CD14-positive monocyte (primary cell): ENCODE data around the gene RNF167. TPM values are rescaled to one million over a fixed set of nuclear protein-coding genes. Genes with fewer than 3 reads are reported as not detected.

ENCODE experiments used
- DNase-seq, 3 donors: peaks; one replicate each; pipeline ENCODE4 v3.0.0-alpha.2; 2011 to 2022
- H2AFZ ChIP-seq: 2 replicates; pipeline ENCODE4 v1.6.0; 2012; ENCODE audit warnings: mild to moderate bottlenecking, low read depth, low read length, inconsistent platforms; ENCODE audit not compliant: insufficient read depth, poor library complexity, severe bottlenecking
- H3K27ac ChIP-seq, 2 donors: 1 replicate in 1 of 2; 2 replicates in 1 of 2; pipeline ENCODE4 v1.5.1; 2012 to 2013; ENCODE audit warnings: low read length in 2 of 2, control low read depth in 1 of 2, inconsistent platforms in 1 of 2, low read depth in 1 of 2, mild to moderate bottlenecking in 1 of 2
- H3K27me3 ChIP-seq, 2 donors: one replicate each; pipeline versions ENCODE4 v1.6.0 to v1.6.1; 2011 to 2013; ENCODE audit warnings: low read length in 2 of 2; ENCODE audit not compliant: control insufficient read depth in 2 of 2, insufficient read depth in 2 of 2
- H3K36me3 ChIP-seq, 2 donors: replicated peaks in 1 of 2; 1 replicate in 1 of 2; 2 replicates in 1 of 2; pipeline versions ENCODE4 v1.5.1 to v1.6.1; 2012 to 2013; ENCODE audit warnings: low read length in 2 of 2, control low read depth in 1 of 2, inconsistent platforms in 1 of 2, mild to moderate bottlenecking in 1 of 2; ENCODE audit not compliant: insufficient read depth in 2 of 2, control insufficient read depth in 1 of 2
- H3K4me1 ChIP-seq, 2 donors: 1 replicate in 1 of 2; 2 replicates in 1 of 2; pipeline versions ENCODE4 v1.5.1 to v1.6.1; 2012 to 2013; ENCODE audit warnings: low read length in 2 of 2, control low read depth in 1 of 2, inconsistent platforms in 1 of 2, mild to moderate bottlenecking in 1 of 2, moderate library complexity in 1 of 2; ENCODE audit not compliant: insufficient read depth in 2 of 2, control insufficient read depth in 1 of 2
- H3K4me2 ChIP-seq: replicated peaks from 2 replicates; pipeline ENCODE3; 2012; ENCODE audit warnings: low read length, moderate library complexity, mild to moderate bottlenecking; ENCODE audit not compliant: poor library complexity, severe bottlenecking; ENCODE audit errors: extremely low read depth
- H3K4me3 ChIP-seq, 3 experiments: fragments of 200-600 bp in 1 of 3; sonication (generic) in 1 of 3; replicated peaks in 1 of 3; 1 replicate in 2 of 3; 2 replicates in 1 of 3; pipeline ENCODE4 v1.5.1; 2011 to 2013; ENCODE audit warnings: low read length in 3 of 3, mild to moderate bottlenecking in 3 of 3, control low read depth in 2 of 3, low read depth in 2 of 3, inconsistent platforms in 1 of 3, moderate library complexity in 1 of 3
- H3K79me2 ChIP-seq: 2 replicates; pipeline ENCODE4 v1.6.0; 2012; ENCODE audit warnings: mild to moderate bottlenecking, control low read depth, inconsistent platforms, low read length, moderate library complexity; ENCODE audit not compliant: insufficient read depth
- H3K9ac ChIP-seq: 2 replicates; pipeline ENCODE4 v1.6.0; 2017; ENCODE audit warnings: low read length, mild to moderate bottlenecking; ENCODE audit not compliant: insufficient read depth, poor library complexity, severe bottlenecking
- H3K9me3 ChIP-seq, 2 donors: replicated peaks in 1 of 2; 1 replicate in 1 of 2; 2 replicates in 1 of 2; pipeline versions ENCODE4 v1.5.1 to v1.6.1; 2012 to 2013; ENCODE audit warnings: low read length in 2 of 2, control low read depth in 1 of 2; ENCODE audit not compliant: control insufficient read depth in 1 of 2, insufficient read depth in 1 of 2
- H4K20me1 ChIP-seq: 2 replicates; pipeline ENCODE4 v1.6.0; 2012; ENCODE audit warnings: mild to moderate bottlenecking, low read length, control low read depth, moderate library complexity; ENCODE audit not compliant: insufficient read depth
- H3K27ac Mint-ChIP-seq, 7 donors: one replicate each; pipeline ENCODE4 v1.8.0; 2020; ENCODE audit warnings: mild to moderate bottlenecking in 7 of 7, mixed read lengths in 7 of 7, moderate library complexity in 6 of 7, inconsistent platforms in 2 of 7
- H3K27me3 Mint-ChIP-seq, 3 donors: one replicate each; pipeline ENCODE4 v1.8.0; 2021 to 2022; ENCODE audit warnings: low read depth in 3 of 3, mild to moderate bottlenecking in 3 of 3, mixed read lengths in 3 of 3, moderate library complexity in 3 of 3, inconsistent platforms in 1 of 3
- H3K36me3 Mint-ChIP-seq, 2 donors: one replicate each; pipeline ENCODE4 v1.8.0; 2020; ENCODE audit warnings: mixed read lengths in 2 of 2, inconsistent platforms in 1 of 2, mild to moderate bottlenecking in 1 of 2
- H3K4me1 Mint-ChIP-seq: one replicate; pipeline ENCODE4 v1.8.0; 2020; ENCODE audit warnings: mild to moderate bottlenecking, mixed read lengths
- H3K4me3 Mint-ChIP-seq, 2 donors: one replicate each; pipeline ENCODE4 v1.8.0; 2020; ENCODE audit warnings: mild to moderate bottlenecking in 2 of 2, mixed read lengths in 2 of 2, moderate library complexity in 1 of 2
- H3K9me3 Mint-ChIP-seq, 7 donors: one replicate each; pipeline ENCODE4 v1.8.0; 2020 to 2022; ENCODE audit warnings: mixed read lengths in 7 of 7, mild to moderate bottlenecking in 6 of 7, moderate library complexity in 6 of 7, inconsistent platforms in 2 of 7
- CTCF ChIP-seq: fragments of 200-600 bp; IDR thresholded peaks from one replicate; pipeline ENCODE4 v1.8.0; 2022; ENCODE audit warnings: antibody characterized with exemption, mild to moderate bottlenecking
- WGBS: methylation state at CpG from one replicate; pipeline ENCODE4 v1.1.5; 2013; ENCODE audit warnings: missing lambda C conversion rate; ENCODE audit not compliant: insufficient coverage; 5-methylcytosine and 5-hydroxymethylcytosine counted together
- intact Hi-C, 2 donors: fragments of 100-400 bp; cut with micrococcal nuclease; formaldehyde crosslinking; loops; one replicate each; pipeline versions ENCODE4 v1.15.0 to v1.15.1; 2023
- polyA plus RNA-seq, 3 donors: library from polyadenylated mRNA; depleted of rRNA in 1 of 3; unstranded in 2 of 3; stranded (reverse) in 1 of 3; fragments of 300-500 nt in 2 of 3; fragments of >200 nt in 1 of 3; fragmentation: Illumina TruSeq in 2 of 3; gene quantifications; 1 replicate in 2 of 3; 2 replicates in 1 of 3; pipeline ENCODE4 v1.2.3, GENCODE V29; 2012 to 2021

Gene RNF167
- polyA plus RNA-seq, 3 donors: 17.2 to 105 (median 20.6) TPM

- intact Hi-C loops: loop anchor here (5.0 to 10.0 kb wide), 2 partner anchors 48 to 165 kb away; partner anchors contain the start of gene PFN1 (in 1 of the 2)
- Mint-ChIP-seq H3K4me1 (peaks cover 45% of the 10 kb centered on the region), H3K36me3 (peaks cover 37 to 41% of the 10 kb centered on the region in 2 donors), H3K4me3 (peak within 1 kb of the TSS; percentile 89 to 91), H3K27me3 (peaks cover 41 to 54% (median 50%) of the 10 kb centered on the region in 3 donors), H3K27ac (peak within 1 kb of the TSS; percentile 82 to 97 (median 91)), H3K9me3 (peaks cover 0 to 12% (median 4%) of the 10 kb centered on the region in 7 donors)
- peak; percentile 96 to 99 (median 99) for DNase-seq
- Histone ChIP-seq H3K27ac (peak within 1 kb of the TSS in 1 of 2 donors; percentile 79), H3K36me3 (peaks cover 30 to 32% of the 10 kb centered on the region in 2 donors), H3K4me2 (peak within 1 kb of the TSS; percentile 89), H2AFZ (no peak within 1 kb of the TSS), H3K79me2 (no peaks in the 10 kb centered on the region), H3K4me1 (peaks cover 47 to 52% of the 10 kb centered on the region in 2 donors), H3K9ac (peak within 1 kb of the TSS; percentile 65), H3K27me3 (peaks cover 0 to 26% of the 10 kb centered on the region in 2 donors), H3K4me3 (peak within 1 kb of the TSS; percentile 33 to 83 (median 46)), H3K9me3 (no peaks in the 10 kb centered on the region), H4K20me1 (no peaks in the 10 kb centered on the region)
- WGBS: 5% methylated on average over 47 of the region's 60 CpGs
- no peak for TF ChIP-seq CTCF
Observed at GRCh38 chr17:4899341-4900230, 40.5 kb upstream of the RNF167 start, which contains the start of gene C17orf107. TSS of gene C17orf107 (plus strand) at chr17:4899536. CDS start at chr17:4899763, 227 bp downstream.
